Skeletal muscle satellite cell (primary cell): ENCODE results near the gene TBX5.

ENCODE experiments used
- H3K27me3 ChIP-seq: 2 replicates; pipeline ENCODE4 v1.7.0; 2013; ENCODE audit warnings: low read length; ENCODE audit not compliant: control insufficient read depth, insufficient read depth
- H3K36me3 ChIP-seq: 2 replicates; pipeline ENCODE4 v1.7.0; 2013; ENCODE audit warnings: mild to moderate bottlenecking, control low read depth, low read length; ENCODE audit not compliant: insufficient read depth
- H3K4me1 ChIP-seq: 2 replicates; pipeline ENCODE4 v1.7.0; 2013; ENCODE audit warnings: low read length; ENCODE audit not compliant: control insufficient read depth, insufficient read depth
- H3K4me2 ChIP-seq: 2 replicates; pipeline ENCODE4 v1.7.0; 2013; ENCODE audit warnings: mild to moderate bottlenecking, low read length
- H3K4me3 ChIP-seq: 2 replicates; pipeline ENCODE4 v1.7.0; 2013; ENCODE audit warnings: low read length
- H3K9ac ChIP-seq: 2 replicates; pipeline ENCODE4 v1.7.0; 2013; ENCODE audit warnings: mild to moderate bottlenecking, low read depth, low read length, moderate library complexity
- H3K9me3 ChIP-seq: replicated peaks from 2 replicates; pipeline ENCODE4 v1.7.0; 2013; ENCODE audit warnings: mild to moderate bottlenecking, control low read depth, low read length

Gene TBX5

DNA sequence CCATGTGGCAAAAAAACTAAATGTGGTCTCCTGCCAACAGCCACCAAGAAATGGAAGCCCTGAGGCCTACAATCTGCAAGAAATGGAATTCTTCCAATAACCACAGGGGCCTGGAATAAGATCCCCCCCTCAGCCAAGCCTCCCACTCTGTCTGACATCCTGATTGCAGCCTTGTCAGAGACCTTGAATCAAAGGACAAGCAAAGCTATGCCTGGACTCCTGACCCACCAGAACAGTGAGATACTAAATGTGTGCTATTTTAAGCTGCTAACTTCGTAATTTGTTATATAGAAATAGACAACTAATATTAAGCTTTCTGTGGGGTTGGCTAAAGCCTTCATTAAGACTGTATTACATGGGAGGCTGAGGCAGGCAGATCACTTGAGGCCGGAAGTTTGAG is 77.7 kb downstream of the TBX5 start:
- Histone ChIP-seq H3K4me1 (no peaks in the 10 kb centered on the region), H3K4me2 (no peak overlapping the region), H3K4me3 (no peak overlapping the region), H3K9ac (no peak overlapping the region), H3K36me3 (no peaks in the 10 kb centered on the region), H3K27me3 (no peaks in the 10 kb centered on the region), H3K9me3 (no peaks in the 10 kb centered on the region)

DNA sequence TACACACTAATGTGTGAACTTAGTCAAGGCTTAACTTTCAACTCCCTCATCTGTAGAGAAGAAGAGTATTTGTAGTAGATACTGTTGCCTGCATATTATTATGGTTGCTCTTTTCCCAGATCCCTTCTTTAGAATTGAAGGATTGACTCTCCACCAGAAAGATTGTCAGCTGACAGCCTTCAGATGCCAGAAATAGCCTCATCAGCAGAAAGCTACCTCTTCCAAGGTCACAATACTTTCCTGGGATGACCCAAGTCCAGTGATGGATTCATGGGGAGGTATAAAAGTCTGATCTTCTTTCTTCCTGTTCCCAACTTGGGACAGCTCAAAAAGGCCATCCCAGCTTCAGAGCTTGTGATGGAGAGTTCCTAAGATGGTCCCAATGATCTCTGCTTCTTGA is 78.2 kb downstream of the TBX5 start:
- Histone ChIP-seq H3K4me1 (no peaks in the 10 kb centered on the region), H3K27me3 (no peaks in the 10 kb centered on the region), H3K4me3 (no peak overlapping the region), H3K9ac (no peak overlapping the region), H3K9me3 (no peaks in the 10 kb centered on the region), H3K36me3 (no peaks in the 10 kb centered on the region), H3K4me2 (no peak overlapping the region)

DNA sequence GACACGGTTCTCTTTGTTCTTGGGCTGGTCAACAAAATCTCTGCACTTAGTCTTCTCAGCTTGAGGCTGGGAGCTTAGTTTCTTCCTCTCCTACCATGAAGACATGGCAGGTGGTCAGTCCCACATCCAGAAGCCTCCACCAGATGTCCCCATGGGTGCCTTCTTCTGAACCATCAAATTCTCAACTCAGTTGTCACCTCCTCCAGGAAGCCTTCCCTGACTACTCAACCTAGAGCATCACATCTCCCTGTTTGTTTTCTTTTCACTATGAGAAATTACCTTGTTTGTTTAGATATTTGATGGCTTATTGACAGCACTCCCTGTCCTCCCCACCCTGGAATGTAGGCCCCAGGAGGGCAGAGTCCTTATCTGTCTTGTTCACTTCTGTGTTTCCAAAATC is 84.4 kb downstream of the TBX5 start:
- Histone ChIP-seq H3K27me3 (no peaks in the 10 kb centered on the region), H3K9ac (no peak overlapping the region), H3K9me3 (no peaks in the 10 kb centered on the region), H3K4me2 (no peak overlapping the region), H3K36me3 (no peaks in the 10 kb centered on the region), H3K4me1 (no peaks in the 10 kb centered on the region), H3K4me3 (no peak overlapping the region)

DNA sequence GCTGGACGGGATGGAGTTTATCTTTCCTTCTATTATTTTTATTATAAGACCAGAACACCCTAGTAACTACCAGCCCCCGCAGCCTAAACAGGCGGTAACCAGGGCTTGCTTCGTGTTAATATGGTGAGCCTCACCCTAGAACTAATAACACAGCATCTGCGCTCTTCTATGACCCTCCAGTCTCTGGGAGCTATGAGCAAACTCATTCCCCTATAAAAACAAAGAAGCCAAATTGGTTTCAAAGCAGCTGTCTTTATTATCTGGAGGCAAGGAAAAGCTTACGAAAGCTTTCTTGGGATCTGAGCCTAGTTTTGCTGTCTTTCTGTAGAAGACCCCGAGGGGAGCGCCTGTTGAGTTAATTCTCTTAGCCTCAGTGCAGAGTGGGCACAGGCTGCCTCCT is 85.0 kb downstream of the TBX5 start:
- Histone ChIP-seq H3K36me3 (no peaks in the 10 kb centered on the region), H3K4me3 (no peak overlapping the region), H3K4me1 (no peaks in the 10 kb centered on the region), H3K4me2 (no peak overlapping the region), H3K9me3 (no peaks in the 10 kb centered on the region), H3K9ac (no peak overlapping the region), H3K27me3 (no peaks in the 10 kb centered on the region)

DNA sequence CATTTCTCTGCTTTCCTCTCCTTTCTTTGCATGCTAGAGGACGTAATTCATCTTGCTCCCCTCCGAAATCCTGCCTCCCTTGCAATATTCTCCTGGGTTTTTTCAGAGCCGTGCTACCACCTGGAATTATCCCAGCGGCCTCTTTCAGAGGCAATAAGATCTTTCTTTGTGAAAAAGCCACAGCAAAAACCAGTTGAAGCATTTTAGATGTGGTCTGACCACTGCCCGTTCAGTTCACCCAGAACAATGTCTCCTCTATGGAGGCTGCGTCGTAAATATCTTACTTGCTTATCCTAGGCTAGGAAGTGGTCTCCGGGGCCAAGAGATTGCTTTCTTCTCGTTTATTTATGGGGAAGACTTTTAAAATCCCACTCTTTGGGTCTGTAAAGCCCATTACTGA is 85.8 kb downstream of the TBX5 start:
- no peaks in the 10 kb centered on the region for H3K27me3 ChIP-seq
- no peaks in the 10 kb centered on the region for H3K36me3 ChIP-seq
- no peak overlapping the region for H3K4me2 ChIP-seq
- no peak overlapping the region for H3K9ac ChIP-seq
- H3K9me3 ChIP-seq: no peaks in the 10 kb centered on the region
- no peak overlapping the region for H3K4me3 ChIP-seq
- H3K4me1 ChIP-seq: no peaks in the 10 kb centered on the region

DNA sequence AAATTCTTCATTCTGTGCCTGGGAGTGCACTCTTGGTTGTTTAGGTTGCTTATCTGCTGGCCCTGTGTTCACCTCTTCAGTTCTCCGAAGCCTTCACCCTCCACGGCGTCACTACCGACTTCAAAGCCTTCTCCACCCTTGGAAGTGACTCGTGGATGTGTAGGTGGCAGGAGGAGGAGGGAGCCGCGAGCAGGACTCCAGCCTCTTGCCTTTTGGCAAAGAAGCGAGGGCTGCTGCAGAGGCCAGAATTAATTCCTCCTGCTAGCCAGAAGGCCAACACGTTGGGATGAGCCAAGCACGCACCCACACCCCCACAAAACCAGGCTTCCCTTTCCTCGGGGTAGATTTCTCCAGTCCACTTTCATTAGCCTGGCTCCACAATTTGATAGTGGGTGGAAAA is 86.5 kb downstream of the TBX5 start:
- Histone ChIP-seq H3K4me3 (no peak overlapping the region), H3K9ac (no peak overlapping the region), H3K9me3 (no peaks in the 10 kb centered on the region)

DNA sequence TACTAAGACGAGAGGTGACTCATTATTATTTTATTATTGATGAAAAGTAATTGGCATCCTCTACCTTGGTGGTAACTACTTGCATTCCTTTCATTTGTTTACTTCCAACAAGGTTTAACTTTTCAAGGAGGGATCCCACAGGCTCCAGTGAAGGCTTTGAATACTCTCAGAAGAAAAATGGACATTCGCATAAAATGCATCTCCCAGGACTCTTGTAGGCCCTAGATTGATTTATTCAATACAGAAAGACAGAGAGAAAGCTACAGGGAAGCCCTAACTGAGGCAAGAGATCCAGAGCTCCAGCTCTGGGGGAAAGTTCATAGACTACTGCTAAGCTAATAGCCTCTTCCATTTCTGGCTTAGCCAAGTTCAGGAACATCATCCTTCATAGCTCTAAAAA is 87.0 kb downstream of the TBX5 start:
- H3K9me3 ChIP-seq: no peaks in the 10 kb centered on the region
- H3K27me3 ChIP-seq: no peaks in the 10 kb centered on the region
- no peaks in the 10 kb centered on the region for H3K36me3 ChIP-seq
- no peak overlapping the region for H3K4me2 ChIP-seq
- H3K4me3 ChIP-seq: no peak overlapping the region
- H3K9ac ChIP-seq: no peak overlapping the region
- H3K4me1 ChIP-seq: no peaks in the 10 kb centered on the region

More for the DNA sequence above, 86.5 kb downstream of the TBX5 start:
- Histone ChIP-seq H3K36me3 (no peaks in the 10 kb centered on the region), H3K4me2 (no peak overlapping the region), H3K27me3 (no peaks in the 10 kb centered on the region), H3K4me1 (no peaks in the 10 kb centered on the region)

DNA sequence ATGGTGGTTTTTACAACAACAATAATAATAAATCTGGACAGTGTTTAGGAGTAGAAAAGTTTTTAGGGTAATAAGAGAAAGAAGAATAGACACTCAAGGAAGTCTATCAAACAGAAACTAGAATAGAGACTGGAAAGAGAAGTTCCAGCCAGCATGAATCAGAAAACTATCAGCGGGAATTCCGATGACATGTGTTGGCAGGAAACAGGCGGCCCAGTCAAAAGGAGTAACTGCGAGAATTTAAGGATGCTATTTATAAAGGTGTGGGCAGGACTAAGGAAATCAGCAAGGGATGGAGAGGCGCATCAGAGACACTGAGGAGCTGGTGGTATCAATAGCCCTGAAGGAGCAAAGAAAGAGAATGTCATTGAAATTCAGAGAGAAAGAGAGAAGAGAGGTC is 89.9 kb downstream of the TBX5 start:
- no peaks in the 10 kb centered on the region for H3K27me3 ChIP-seq
- H3K9me3 ChIP-seq: peaks cover 2% of the 10 kb centered on the region
- no peak overlapping the region for H3K9ac ChIP-seq
- no peaks in the 10 kb centered on the region for H3K4me1 ChIP-seq
- H3K36me3 ChIP-seq: no peaks in the 10 kb centered on the region
- H3K4me2 ChIP-seq: no peak overlapping the region
- H3K4me3 ChIP-seq: no peak overlapping the region

DNA sequence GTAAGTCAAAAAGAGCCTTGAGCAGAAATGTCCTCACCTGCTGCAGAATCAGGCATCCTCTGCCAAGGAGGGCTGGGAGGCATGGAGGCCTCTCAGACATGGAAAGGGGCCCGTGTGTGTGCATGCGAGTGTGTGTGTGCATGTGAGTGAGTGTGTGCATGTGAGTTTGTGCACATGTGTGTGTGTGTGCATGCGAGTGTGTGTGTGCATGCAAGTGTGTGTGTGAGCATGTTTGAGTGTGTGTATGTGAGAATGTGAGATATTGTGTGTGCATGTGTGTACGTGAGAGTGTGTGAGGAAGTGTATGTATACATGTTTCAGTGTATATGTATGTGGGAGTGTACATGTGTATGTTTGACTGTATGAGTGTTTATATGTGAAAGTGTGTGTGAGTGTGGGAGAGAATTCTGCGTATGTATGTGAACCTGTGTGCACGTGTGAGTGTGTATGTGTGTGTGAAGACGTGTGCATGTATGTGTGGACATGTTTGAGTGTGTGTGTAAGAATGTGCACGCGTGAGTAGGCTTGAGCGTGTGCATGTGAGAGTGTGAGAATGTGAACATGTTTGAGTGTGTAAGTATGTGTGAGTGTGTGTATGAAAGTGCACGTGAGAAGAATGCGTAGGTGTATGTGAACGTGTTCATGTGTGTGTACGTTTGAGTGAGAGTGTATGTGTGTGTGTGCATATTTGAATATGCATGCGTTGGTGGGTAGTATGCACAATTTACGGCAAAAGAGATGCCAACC is 90.8 kb downstream of the TBX5 start:
- Histone ChIP-seq H3K27me3 (no peaks in the 10 kb centered on the region), H3K4me2 (no peak overlapping the region), H3K9me3 (peaks cover 3% of the 10 kb centered on the region), H3K36me3 (no peaks in the 10 kb centered on the region), H3K9ac (no peak overlapping the region), H3K4me1 (no peaks in the 10 kb centered on the region), H3K4me3 (no peak overlapping the region)

DNA sequence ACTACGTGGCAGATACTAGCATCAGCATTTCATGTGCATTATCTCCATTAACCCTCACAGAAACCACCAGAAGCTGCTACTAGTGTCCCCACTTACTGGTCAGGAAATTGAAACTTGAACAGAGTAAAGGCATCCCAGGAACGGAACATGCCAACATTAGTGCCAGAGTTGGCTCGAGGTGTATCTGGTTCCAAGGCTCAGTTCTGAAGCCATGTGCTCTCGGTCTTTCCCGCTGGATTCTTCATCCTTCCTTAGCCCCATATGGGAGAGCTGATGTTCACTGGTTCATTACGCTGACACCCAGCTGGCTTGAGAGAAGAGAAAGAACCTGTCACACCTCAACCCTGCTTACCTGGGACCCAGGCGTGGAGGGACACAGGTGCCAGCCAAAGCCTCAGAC is 91.5 kb downstream of the TBX5 start:
- Histone ChIP-seq H3K36me3 (no peaks in the 10 kb centered on the region), H3K4me2 (no peak overlapping the region), H3K4me3 (no peak overlapping the region), H3K4me1 (no peaks in the 10 kb centered on the region), H3K9me3 (peaks cover 3% of the 10 kb centered on the region), H3K27me3 (no peaks in the 10 kb centered on the region), H3K9ac (no peak overlapping the region)

DNA sequence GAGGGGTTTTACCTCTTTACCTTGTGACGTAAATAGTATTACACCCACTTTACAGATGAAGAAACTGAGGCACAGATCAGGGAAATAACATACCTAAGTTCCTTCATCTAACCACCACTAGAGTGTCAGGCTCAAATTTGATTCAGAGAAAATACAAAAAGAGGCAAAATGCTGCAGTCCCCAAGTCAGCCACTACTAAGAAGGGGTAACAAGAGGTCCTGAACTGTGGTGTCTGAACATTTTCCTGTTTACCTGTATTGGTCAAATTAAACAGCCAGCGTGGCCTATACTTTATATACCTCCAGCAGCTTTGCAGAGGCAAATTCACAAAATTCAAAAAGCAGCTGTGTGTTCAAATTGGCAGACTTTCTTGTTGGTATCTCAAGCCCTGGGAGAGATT is 92.0 kb downstream of the TBX5 start:
- Histone ChIP-seq H3K27me3 (no peaks in the 10 kb centered on the region), H3K36me3 (no peaks in the 10 kb centered on the region), H3K9me3 (peaks cover 3% of the 10 kb centered on the region), H3K4me3 (no peak overlapping the region), H3K9ac (no peak overlapping the region), H3K4me2 (no peak overlapping the region), H3K4me1 (no peaks in the 10 kb centered on the region)

DNA sequence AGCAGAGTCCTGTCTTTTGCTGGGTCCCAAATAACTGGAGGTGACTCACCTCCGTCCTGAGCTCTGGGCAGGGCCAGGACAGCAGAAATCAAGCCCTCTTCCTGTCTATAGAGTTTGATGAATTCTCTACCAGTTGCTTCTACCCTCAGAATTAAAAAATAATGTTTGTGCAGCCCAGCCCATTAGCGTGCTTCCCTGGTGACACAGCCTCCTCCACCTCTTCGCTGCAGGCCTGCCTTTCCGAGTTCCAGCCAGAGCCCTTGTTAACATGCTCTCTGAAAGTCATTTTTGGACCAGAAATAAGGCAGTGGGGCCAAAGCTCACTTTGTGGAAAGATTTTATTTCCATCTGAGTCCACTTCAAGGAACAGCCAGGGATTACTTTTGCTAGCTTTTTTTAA is 94.0 kb downstream of the TBX5 start:
- Histone ChIP-seq H3K4me3 (no peak overlapping the region), H3K4me1 (no peaks in the 10 kb centered on the region), H3K9me3 (peaks cover 3% of the 10 kb centered on the region), H3K4me2 (no peak overlapping the region), H3K36me3 (no peaks in the 10 kb centered on the region), H3K9ac (no peak overlapping the region), H3K27me3 (no peaks in the 10 kb centered on the region)
